Activated naive CD4-positive, alpha-beta T cell (primary cell): ENCODE data around the gene SLC39A11.

ENCODE experiments used
- DNase-seq, 4 experiments: peaks; one replicate each; lab custom pipeline; 2025; lab: John Stamatoyannopoulos, UW

The SLC39A11 gene

GRCh38 chr17:72976971-72977770, 115.3 kb downstream of the SLC39A11 start:
- DNase-seq = no peak

DNA sequence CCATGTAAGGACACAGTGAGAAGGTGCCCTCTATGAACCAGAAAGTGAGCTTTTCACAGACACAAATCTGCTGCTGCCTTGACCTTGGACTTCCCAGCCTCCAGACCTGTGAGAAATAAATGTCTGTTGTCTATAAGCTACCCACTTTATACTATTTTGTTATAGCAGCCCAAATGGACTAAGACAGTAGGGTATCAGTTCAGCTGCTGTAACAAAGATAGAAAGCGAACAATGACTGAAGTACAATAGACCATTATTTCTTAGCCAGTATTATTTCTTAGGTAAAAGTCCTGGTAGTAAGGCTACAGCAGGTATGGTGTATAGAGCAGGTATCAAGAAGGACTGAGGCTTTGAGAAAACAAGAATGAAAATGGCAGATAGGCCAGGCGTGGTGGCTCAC, 117.0 kb downstream of the SLC39A11 start:
- no peak for DNase-seq

GRCh38 chr17:72974605-72975232, 117.8 kb downstream of the SLC39A11 start:
- no peak for DNase-seq

DNA sequence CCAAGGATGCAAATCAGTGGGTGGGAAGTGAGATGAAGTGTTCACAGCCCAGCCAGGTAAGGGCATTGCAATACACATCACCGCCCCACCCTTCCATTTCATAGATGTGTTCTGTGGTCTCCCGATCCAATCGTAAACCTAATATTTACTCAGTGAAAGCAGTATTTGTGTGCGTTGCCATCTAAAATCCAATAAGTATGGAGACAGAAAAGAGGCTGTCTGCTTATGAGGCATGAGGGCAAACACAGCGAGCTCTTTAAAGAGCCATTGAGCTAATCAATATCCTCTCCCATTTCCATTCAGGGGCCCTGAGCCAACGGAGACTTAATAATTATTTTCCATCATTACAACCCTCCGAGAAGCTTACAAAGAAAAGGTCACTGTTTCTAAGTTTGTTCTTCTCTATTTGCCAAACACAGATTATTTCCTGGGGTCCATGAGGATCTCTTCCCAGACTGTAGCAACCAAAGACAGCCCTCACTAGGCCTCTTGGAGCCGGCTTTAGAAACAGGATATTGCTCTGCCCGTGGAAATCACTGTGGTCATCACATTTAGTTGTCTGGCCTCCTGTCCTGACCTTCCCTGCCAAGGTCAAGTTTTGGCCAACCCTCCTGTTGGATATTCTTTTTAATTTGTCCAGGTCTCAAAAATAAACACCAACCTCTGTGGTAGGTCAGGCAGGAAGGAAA, 120.1 kb downstream of the SLC39A11 start:
- DNase-seq = no peak

- no peak for DNase-seq
Measured at GRCh38 chr17:72971226-72971880, 121.1 kb downstream of the SLC39A11 start.

GRCh38 chr17:72970797-72971196, 121.7 kb downstream of the SLC39A11 start:
- DNase-seq = no peak

DNA sequence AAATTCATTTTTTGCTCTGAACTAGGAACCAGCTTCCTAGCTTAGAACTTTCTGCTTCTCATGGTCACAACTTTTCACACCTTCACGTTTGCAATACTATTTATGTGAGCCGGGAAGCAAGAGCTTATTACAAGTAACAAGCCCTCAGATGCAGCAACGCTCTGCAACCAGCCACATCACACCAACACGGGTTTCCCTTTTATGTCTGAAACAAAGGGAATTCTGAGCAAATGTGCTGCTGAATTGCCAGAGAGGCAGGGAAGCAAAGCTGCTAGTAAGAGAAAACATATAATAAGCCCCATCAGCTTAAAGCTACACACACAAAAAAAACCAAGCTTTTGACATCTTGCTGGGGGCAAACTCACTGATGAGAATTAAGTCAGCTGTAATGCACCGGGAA, 122.2 kb downstream of the SLC39A11 start:
- DNase-seq = no peak

DNA sequence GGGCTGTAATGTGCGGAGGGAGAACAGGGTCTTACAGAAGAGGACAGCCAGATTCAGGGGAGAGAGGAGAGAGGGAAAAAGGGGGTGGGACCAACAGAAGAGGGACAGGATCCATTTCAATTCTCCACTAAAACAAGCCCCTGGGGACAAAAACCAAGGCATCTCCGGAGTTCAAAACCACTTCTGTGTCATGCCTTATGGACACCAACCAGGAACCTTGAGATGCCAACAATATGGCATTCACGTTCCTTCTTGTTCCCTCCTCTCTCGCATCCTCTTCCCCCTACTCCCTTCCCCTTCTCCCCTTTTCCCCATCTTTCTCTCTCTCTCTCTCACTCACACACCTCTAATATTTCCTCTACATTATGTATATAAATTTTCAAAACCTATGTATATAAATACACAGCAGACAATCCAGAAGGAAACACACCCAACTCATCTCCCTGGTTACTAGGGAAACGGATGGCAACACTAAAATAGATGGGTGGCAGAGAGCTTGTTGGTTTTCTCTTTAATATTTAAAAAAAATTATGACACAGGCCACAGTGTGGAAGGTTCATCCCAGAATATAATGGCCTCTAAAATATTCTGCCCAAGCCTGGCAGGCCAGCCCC, 123.1 kb downstream of the SLC39A11 start:
- no peak for DNase-seq

GRCh38 chr17:72968798-72969197, 123.7 kb downstream of the SLC39A11 start:
- DNase-seq = no peak

DNA sequence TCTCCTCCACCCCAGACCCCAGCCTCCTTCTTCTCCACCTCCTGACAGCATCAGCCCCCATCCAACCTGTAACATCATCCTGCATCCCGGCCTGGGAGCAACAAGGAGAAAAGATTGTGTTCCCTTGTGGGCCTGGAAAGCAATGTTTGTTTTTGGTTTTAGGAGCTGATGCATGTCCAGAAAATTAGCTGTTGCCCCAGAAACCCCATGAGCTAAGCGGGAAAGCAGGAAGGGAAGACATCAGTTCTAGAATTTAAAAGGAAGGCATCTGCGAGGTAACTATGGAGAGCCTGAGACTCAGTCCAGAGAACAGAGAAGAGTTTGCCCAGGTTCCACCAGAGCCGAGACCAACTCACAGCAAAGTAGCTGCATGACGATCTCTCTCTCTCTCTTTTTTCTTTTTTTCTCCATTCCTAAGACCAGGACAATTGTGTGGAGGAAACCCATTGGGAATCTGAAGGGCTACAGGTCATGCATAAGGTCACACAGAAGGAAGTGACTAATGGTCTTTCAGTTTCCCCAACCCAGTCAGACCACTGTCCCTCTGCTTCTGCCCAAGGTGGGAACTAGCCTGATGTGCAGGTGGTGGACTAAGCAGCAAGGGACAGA, 124.4 kb downstream of the SLC39A11 start:
- DNase-seq = no peak

GRCh38 chr17:72967277-72967970, 125.1 kb downstream of the SLC39A11 start:
- no peak for DNase-seq

GRCh38 chr17:72962106-72962505, 130.4 kb downstream of the SLC39A11 start:
- no peak for DNase-seq

- no peak for DNase-seq
Measured at GRCh38 chr17:72955391-72956140, 136.9 kb downstream of the SLC39A11 start.

- no peak for DNase-seq
Measured at GRCh38 chr17:72954579-72954978, 137.9 kb downstream of the SLC39A11 start.

DNA sequence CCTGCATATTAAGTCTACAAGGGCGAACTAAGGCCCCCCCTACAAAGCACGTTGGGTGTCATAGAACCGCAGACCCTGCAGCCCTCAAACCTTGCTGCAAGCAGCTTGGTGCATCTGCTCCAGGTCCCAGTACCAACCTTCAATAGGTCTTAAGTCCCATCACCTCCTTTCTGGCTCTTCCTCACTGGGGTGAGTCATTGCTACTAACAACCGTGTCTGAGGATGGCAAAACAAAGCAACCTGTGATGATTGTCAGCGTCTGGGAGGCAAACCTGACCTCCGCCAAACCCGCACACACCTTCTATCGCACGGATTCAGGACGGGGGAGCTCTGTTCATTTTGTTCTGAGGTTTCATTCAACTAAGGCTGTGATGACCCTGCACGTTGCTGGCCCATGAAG, 138.9 kb downstream of the SLC39A11 start:
- DNase-seq = no peak

- DNase-seq = no peak
Measured at GRCh38 chr17:72952641-72953315, 139.7 kb downstream of the SLC39A11 start.

- DNase-seq = no peak
Measured at GRCh38 chr17:72952220-72952619, 140.3 kb downstream of the SLC39A11 start.

DNA sequence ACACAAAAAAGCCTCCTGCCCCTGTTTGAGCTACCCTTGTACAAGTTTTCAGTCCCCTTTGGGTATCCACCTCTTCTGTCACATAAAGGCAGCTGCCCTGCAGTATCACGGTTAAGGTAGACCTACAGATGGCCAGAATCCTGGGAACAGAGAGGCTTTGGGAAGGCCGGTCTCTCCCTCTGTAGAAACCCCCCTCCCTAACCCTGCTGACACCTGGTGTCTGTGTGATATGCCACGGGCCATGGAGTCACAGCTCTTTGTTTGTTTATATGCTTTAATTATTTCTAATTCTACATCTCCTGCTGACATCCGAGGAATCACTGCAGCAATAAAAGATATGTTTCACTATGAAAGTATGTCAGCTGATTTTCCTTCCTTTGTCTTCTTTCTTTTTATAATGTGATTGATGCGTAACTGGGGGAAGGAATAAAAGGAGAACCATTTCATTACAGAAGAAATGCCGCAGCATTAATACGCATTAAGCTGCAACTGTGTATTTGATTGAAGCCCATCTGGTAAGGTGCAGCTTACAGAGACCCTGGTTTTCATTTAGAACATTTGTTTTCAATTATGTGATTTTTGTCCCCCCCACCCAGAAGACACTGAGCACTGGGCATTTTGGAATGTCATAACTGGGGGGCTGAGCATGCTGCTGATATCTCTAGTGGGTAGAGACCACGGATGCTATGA, 142.1 kb downstream of the SLC39A11 start:
- no peak for DNase-seq

GRCh38 chr17:72948115-72948514, 144.4 kb downstream of the SLC39A11 start:
- DNase-seq = no peak
